Non-pigmented ciliary epithelial cell (primary cell): ENCODE measurements around the gene TRAPPC1.
"Not testable (repeated sequence)": the region's sequence is repeated elsewhere in the genome, so short reads cannot be mapped to it uniquely, and the experiment has no call there.

Experiments
- DNase-seq: peaks from one replicate; pipeline ENCODE4 v3.0.0-alpha.2; 2010; ENCODE audit warnings: low read depth

The TRAPPC1 gene

GRCh38 chr17:7931709-7932482, at the start of gene TRAPPC1, which contains the start of gene CNTROB:
TRAPPC1 (minus strand) TSS chr17:7931946; CDS start chr17:7931829, 117 bp downstream.
CNTROB (plus strand) TSS chr17:7932206; CDS start chr17:7933080, 874 bp downstream.
- DNase-seq, result peak; percentile 95

- DNase-seq, result no peak
Measured at GRCh38 chr17:7977805-7978204, 46.1 kb upstream of the TRAPPC1 start.

GRCh38 chr17:7977039-7977438, 45.3 kb upstream of the TRAPPC1 start:
- DNase-seq, result no peak

- DNase-seq, result no peak
Measured at GRCh38 chr17:7974638-7975131, 42.9 kb upstream of the TRAPPC1 start.

- DNase-seq, result no peak
Measured at GRCh38 chr17:7972131-7972785, 40.5 kb upstream of the TRAPPC1 start.

GRCh38 chr17:7971651-7972050, 39.9 kb upstream of the TRAPPC1 start:
- DNase-seq, result no peak

- no peak for DNase-seq
Measured at GRCh38 chr17:7969433-7969832, 37.7 kb upstream of the TRAPPC1 start.

- no peak for DNase-seq
Measured at GRCh38 chr17:7967751-7968150, 36.0 kb upstream of the TRAPPC1 start.

GRCh38 chr17:7961421-7961820, 29.7 kb upstream of the TRAPPC1 start:
- DNase-seq, result no peak

GRCh38 chr17:7959503-7960253, 27.9 kb upstream of the TRAPPC1 start:
- DNase-seq, result no peak

GRCh38 chr17:7956228-7956965, 24.7 kb upstream of the TRAPPC1 start:
- no peak for DNase-seq

- DNase-seq, result no peak
Measured at GRCh38 chr17:7955414-7956227, 23.9 kb upstream of the TRAPPC1 start.

GRCh38 chr17:7953266-7953665, 21.5 kb upstream of the TRAPPC1 start:
- not testable (repeated sequence) for DNase-seq

GRCh38 chr17:7951143-7951792, 19.5 kb upstream of the TRAPPC1 start:
- no peak for DNase-seq

GRCh38 chr17:7950578-7950977, 18.8 kb upstream of the TRAPPC1 start:
- no peak for DNase-seq

GRCh38 chr17:7947651-7948050, 15.9 kb upstream of the TRAPPC1 start:
- DNase-seq, result no peak

GRCh38 chr17:7946441-7946840, 14.7 kb upstream of the TRAPPC1 start:
- DNase-seq, result no peak

GRCh38 chr17:7945651-7946050, 13.9 kb upstream of the TRAPPC1 start:
- no peak for DNase-seq

- no peak for DNase-seq
Measured at GRCh38 chr17:7944326-7944725, 12.6 kb upstream of the TRAPPC1 start.

- DNase-seq, result no peak
Measured at GRCh38 chr17:7943291-7943690, 11.5 kb upstream of the TRAPPC1 start.
